ENCODE measurements around the gene PIM3.

Gene PIM3

GRCh38 chr22:50008151-50009040 is 47.8 kb downstream of the PIM3 start:
- TF ChIP-seq CTCF (IDR thresholded peaks at IDR 0.05) = no peak
- Histone ChIP-seq H3K79me2 (no peaks in the 10 kb centered on the region), H2AFZ (no peak overlapping the region), H3K9ac (no peak overlapping the region), H3K9me3 (ENCODE audit: control insufficient read depth, low read length) (no peaks in the 10 kb centered on the region), H3K36me3 (ENCODE audit: control insufficient read depth, insufficient read depth, low read length) (no peaks in the 10 kb centered on the region), H3K4me3 (ENCODE audit: low read depth, low read length) (no peak overlapping the region), H3K27me3 (ENCODE audit: control insufficient read depth, insufficient read depth, low read length) (peaks cover 10% of the 10 kb centered on the region), H3K27ac (no peak overlapping the region), H3K4me2 (ENCODE audit: low read length) (no peak overlapping the region), H3K4me1 (no peaks in the 10 kb centered on the region)

- no peaks in the 10 kb centered on the region for H3K9me3 ChIP-seq (ENCODE audit: control insufficient read depth, low read length)
- H3K27ac ChIP-seq = no peak overlapping the region
- TF ChIP-seq CTCF (IDR thresholded peaks at IDR 0.05) = no peak
- H3K36me3 ChIP-seq (ENCODE audit: control insufficient read depth, insufficient read depth, low read length) = no peaks in the 10 kb centered on the region
- H3K4me2 ChIP-seq (ENCODE audit: low read length) = no peak overlapping the region
- H3K9ac ChIP-seq = no peak overlapping the region
- peaks cover 10% of the 10 kb centered on the region for H3K27me3 ChIP-seq (ENCODE audit: control insufficient read depth, insufficient read depth, low read length)
- no peaks in the 10 kb centered on the region for H3K79me2 ChIP-seq
- no peaks in the 10 kb centered on the region for H3K4me1 ChIP-seq
- no peak overlapping the region for H3K4me3 ChIP-seq (ENCODE audit: low read depth, low read length)
- H2AFZ ChIP-seq = no peak overlapping the region
Observed at GRCh38 chr22:50009251-50009650, 48.7 kb downstream of the PIM3 start.

GRCh38 chr22:50009765-50010675 is 49.4 kb downstream of the PIM3 start:
- Histone ChIP-seq H3K9ac (no peak overlapping the region), H3K36me3 (ENCODE audit: control insufficient read depth, insufficient read depth, low read length) (no peaks in the 10 kb centered on the region), H3K4me3 (ENCODE audit: low read depth, low read length) (no peak overlapping the region), H3K27ac (no peak overlapping the region), H3K79me2 (no peaks in the 10 kb centered on the region), H3K27me3 (ENCODE audit: control insufficient read depth, insufficient read depth, low read length) (peaks cover 10% of the 10 kb centered on the region), H3K9me3 (ENCODE audit: control insufficient read depth, low read length) (no peaks in the 10 kb centered on the region), H2AFZ (no peak overlapping the region), H3K4me2 (ENCODE audit: low read length) (no peak overlapping the region), H3K4me1 (no peaks in the 10 kb centered on the region)
- TF ChIP-seq CTCF (IDR thresholded peaks at IDR 0.05) = no peak

GRCh38 chr22:50010676-50011446 is 50.3 kb downstream of the PIM3 start:
- Histone ChIP-seq H3K4me1 (no peaks in the 10 kb centered on the region), H3K27ac (no peak overlapping the region), H3K9ac (no peak overlapping the region), H3K9me3 (ENCODE audit: control insufficient read depth, low read length) (no peaks in the 10 kb centered on the region), H3K36me3 (ENCODE audit: control insufficient read depth, insufficient read depth, low read length) (no peaks in the 10 kb centered on the region), H3K79me2 (no peaks in the 10 kb centered on the region), H3K27me3 (ENCODE audit: control insufficient read depth, insufficient read depth, low read length) (peaks cover 10% of the 10 kb centered on the region), H3K4me3 (ENCODE audit: low read depth, low read length) (no peak overlapping the region), H3K4me2 (ENCODE audit: low read length) (no peak overlapping the region), H2AFZ (no peak overlapping the region)
- TF ChIP-seq CTCF (IDR thresholded peaks at IDR 0.05) = no peak

All from parathyroid adenoma (tissue), 2 donors.